ENCODE data around the gene CENPS.

GRCh38 chr1:10450836-10451235 is 20.6 kb downstream of the CENPS start:
- TF ChIP-seq PCBP2 (optimal IDR thresholded peaks at IDR 0.05; ENCODE audit: low read depth, low read length, poor library complexity, severe bottlenecking) (no peak), CTCF (CRISPR knock-in tag; IDR thresholded peaks at IDR 0.05) (no peak), NONO (IDR thresholded peaks at IDR 0.05) (no peak), NONO (CRISPR knock-in tag; conservative IDR thresholded peaks at IDR 0.05) (no peak), EP300 (IDR thresholded peaks at IDR 0.05; ENCODE audit: low read depth in 2 of 2, low read length in 2 of 2) (no peak), EP300 (CRISPR knock-in tag; IDR thresholded peaks at IDR 0.05; ENCODE audit: borderline replicate concordance) (no peak), SAP130 (CRISPR knock-in tag; IDR thresholded peaks at IDR 0.05; ENCODE audit: low read depth) (no peak), ZNF414 (CRISPR knock-in tag; IDR thresholded peaks at IDR 0.05) (no peak), ZNF274 (CRISPR knock-in tag; IDR thresholded peaks at IDR 0.05) (no peak), PAX8 (CRISPR knock-in tag; IDR thresholded peaks at IDR 0.05; ENCODE audit: borderline replicate concordance) (no peak), RAD21 (CRISPR knock-in tag; IDR thresholded peaks at IDR 0.05) (no peak), MEIS2 (CRISPR knock-in tag; IDR thresholded peaks at IDR 0.05) (no peak), FOSL1 (CRISPR knock-in tag; IDR thresholded peaks at IDR 0.05; ENCODE audit: borderline replicate concordance) (no peak)
